Chondrocyte (in vitro differentiated cells): ENCODE data around the gene PARP1. TPM values are rescaled to one million over a fixed set of nuclear protein-coding genes. Genes with fewer than 3 reads are reported as not detected.

Source experiments
- DNase-seq: peaks from one replicate; pipeline ENCODE4 v3.0.0; 2021; ENCODE audit warnings: mixed read lengths, low spot score
- H3K27ac Mint-ChIP-seq: one replicate; pipeline ENCODE4 v1.8.0; 2021; ENCODE audit warnings: mild to moderate bottlenecking, moderate library complexity, mixed read lengths; ENCODE audit not compliant: unreplicated experiment
- H3K27me3 Mint-ChIP-seq: 2 replicates; pipeline ENCODE4 v1.8.0; 2021; ENCODE audit warnings: low read depth, mixed read lengths
- H3K36me3 Mint-ChIP-seq: 2 replicates; pipeline ENCODE4 v1.8.0; 2021; ENCODE audit warnings: low read depth, mixed read lengths
- H3K4me1 Mint-ChIP-seq: 2 replicates; pipeline ENCODE4 v1.8.0; 2021; ENCODE audit warnings: low read depth, mild to moderate bottlenecking, mixed read lengths
- H3K4me3 Mint-ChIP-seq: one replicate; pipeline ENCODE4 v1.8.0; 2021; ENCODE audit warnings: mild to moderate bottlenecking, moderate library complexity, mixed read lengths; ENCODE audit not compliant: unreplicated experiment
- H3K9me3 Mint-ChIP-seq: 2 replicates; pipeline ENCODE4 v1.8.0; 2021; ENCODE audit warnings: low read depth, mixed read lengths
- CTCF ChIP-seq: fragments of 200-600 bp; sonication (generic); IDR thresholded peaks from 2 replicates; pipeline ENCODE4 v1.5.0; 2021; ENCODE audit warnings: antibody characterized with exemption, mild to moderate bottlenecking, moderate library complexity
- total RNA-seq: library from RNA; stranded (reverse); gene quantifications from 3 replicates; pipeline ENCODE4 v1.2.1, GENCODE V29; 2021

The PARP1 gene
- total RNA-seq, 1 donor from 2014 or later, result 48.6 TPM

- Mint-ChIP-seq H3K4me1 (peaks cover 49% of the 10 kb centered on the region), H3K4me3 (no peak overlapping the region)
Measured at GRCh38 chr1:226402739-226403165, 5.1 kb downstream of the PARP1 start.

GRCh38 chr1:226401355-226402303, 6.3 kb downstream of the PARP1 start:
- TF ChIP-seq CTCF, result no peak
- Mint-ChIP-seq H3K9me3 (no peaks in the 10 kb centered on the region), H3K36me3 (peaks cover 34% of the 10 kb centered on the region), H3K27me3 (no peaks in the 10 kb centered on the region), H3K4me1 (peaks cover 44% of the 10 kb centered on the region), H3K27ac (no peak overlapping the region), H3K4me3 (no peak overlapping the region)
- DNase-seq, result no peak

More at GRCh38 chr1:226402739-226403165, 5.1 kb downstream of the PARP1 start:
- Mint-ChIP-seq H3K27me3 (no peaks in the 10 kb centered on the region), H3K27ac (no peak overlapping the region), H3K9me3 (no peaks in the 10 kb centered on the region), H3K36me3 (peaks cover 30% of the 10 kb centered on the region)
- no peak for DNase-seq
- TF ChIP-seq CTCF, result no peak

- no peak for TF ChIP-seq CTCF
- Mint-ChIP-seq H3K27ac (no peak overlapping the region), H3K4me1 (peaks cover 35% of the 10 kb centered on the region), H3K27me3 (no peaks in the 10 kb centered on the region), H3K36me3 (peaks cover 36% of the 10 kb centered on the region), H3K4me3 (no peak overlapping the region), H3K9me3 (no peaks in the 10 kb centered on the region)
- DNase-seq, result no peak
Measured at GRCh38 chr1:226400519-226401354, 7.2 kb downstream of the PARP1 start.

GRCh38 chr1:226397955-226398636, 9.8 kb downstream of the PARP1 start:
- no peak for DNase-seq
- H3K27ac Mint-ChIP-seq, result peak overlapping the region; percentile 24
- peaks cover 10% of the 10 kb centered on the region for H3K4me1 Mint-ChIP-seq
- TF ChIP-seq CTCF, result no peak
- H3K9me3 Mint-ChIP-seq, result no peaks in the 10 kb centered on the region
- H3K36me3 Mint-ChIP-seq, result peaks cover 40% of the 10 kb centered on the region
- no peak overlapping the region for H3K4me3 Mint-ChIP-seq
- no peaks in the 10 kb centered on the region for H3K27me3 Mint-ChIP-seq
